ENCODE measurements around the gene DIS3L2.
"Not testable (repeated sequence)": the region's sequence is repeated elsewhere in the genome, so short reads cannot be mapped to it uniquely, and the experiment has no call there.

Gene DIS3L2

DNA sequence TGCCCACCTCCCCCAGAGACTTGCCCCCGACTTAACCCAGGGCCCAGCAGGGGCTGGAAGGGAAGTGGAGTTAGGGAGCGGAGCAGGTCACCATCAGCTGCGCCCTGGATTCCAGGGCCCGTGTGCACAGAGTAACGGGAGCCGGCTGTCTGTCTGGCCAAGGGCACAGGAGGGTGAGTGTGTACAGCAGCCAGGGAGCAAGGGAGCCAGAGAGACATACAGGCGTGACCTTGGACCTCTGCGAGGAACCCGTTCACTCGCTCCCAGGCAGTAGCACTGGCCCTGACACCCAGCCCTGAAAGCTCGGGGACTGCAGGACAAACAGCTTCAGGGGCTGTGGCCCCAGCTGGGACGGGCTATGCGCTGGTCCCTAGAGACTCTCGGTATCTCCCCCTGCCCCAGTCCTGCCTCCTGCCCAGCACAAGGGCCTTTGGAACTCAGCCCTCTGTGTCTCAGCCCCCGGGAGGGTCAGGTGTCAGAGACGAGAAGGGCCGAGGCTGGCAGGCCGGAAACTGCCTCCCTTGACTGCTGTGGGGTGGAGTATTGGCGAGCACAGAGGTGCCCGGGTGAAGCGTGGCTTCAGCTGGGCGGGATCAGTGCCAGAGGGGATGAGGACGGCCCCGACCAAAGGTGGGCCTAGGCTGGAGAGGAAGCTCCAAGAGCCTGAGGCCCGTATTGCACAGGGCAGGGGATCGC lies 370.9 kb downstream of the DIS3L2 start:
- not testable (repeated sequence) for DNase-seq (ENCODE audit: low read depth, low spot score)

DNA sequence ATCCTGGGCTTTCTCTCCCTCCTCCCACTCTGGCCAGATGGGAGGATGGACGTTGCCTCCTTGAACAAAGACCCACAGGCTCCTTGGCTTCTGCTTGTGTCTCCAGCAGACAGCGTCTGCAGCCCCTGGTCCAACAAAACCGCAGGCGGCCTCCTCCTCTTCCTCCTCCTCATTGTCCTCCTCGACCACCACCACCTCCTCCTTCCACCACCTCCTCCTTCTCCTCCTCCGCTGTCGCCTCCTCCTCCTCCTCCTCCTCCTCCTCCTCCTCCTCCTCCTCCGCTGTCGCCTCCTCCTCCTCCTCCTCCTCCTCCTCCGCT lies 371.4 kb downstream of the DIS3L2 start:
- no peak for DNase-seq (ENCODE audit: low read depth, low spot score)

DNA sequence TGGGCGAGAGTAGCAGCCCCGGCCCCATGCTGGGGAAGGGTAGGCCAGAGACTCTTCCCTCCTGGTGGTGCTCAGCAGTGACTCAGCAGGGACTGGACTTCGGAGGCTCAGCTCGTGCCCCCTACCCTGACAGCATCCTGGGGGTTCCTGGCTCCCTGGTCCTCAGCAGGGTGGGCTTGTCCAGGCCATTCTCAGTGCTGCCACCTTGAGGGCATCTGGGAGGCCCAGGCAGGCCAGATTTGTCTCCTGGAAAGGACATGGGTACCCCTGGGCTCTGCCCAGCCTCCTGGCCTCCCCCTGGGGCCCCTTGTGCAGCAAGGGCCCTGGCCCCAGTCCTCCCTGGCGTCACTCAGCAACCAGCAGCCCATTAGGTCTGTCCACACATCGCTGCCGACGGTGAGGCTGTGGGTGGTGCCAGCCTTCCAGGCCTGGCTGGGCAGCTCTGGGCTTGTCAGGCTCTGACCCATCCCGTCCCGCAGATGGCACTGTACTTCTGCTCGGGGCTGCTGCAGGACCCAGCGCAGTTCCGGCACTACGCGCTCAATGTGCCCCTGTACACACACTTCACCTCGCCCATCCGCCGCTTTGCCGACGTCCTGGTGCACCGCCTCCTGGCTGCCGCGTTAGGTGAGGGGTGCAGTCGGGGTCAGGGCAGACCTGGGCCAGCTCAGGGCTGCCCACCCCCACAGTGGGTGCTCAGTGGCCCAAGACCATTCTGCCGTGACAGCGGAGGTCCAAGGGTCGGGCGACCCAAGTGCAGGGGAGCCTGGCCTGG lies 372.0 kb downstream of the DIS3L2 start:
- DNase-seq (ENCODE audit: low read depth, low spot score), result no peak

DNA sequence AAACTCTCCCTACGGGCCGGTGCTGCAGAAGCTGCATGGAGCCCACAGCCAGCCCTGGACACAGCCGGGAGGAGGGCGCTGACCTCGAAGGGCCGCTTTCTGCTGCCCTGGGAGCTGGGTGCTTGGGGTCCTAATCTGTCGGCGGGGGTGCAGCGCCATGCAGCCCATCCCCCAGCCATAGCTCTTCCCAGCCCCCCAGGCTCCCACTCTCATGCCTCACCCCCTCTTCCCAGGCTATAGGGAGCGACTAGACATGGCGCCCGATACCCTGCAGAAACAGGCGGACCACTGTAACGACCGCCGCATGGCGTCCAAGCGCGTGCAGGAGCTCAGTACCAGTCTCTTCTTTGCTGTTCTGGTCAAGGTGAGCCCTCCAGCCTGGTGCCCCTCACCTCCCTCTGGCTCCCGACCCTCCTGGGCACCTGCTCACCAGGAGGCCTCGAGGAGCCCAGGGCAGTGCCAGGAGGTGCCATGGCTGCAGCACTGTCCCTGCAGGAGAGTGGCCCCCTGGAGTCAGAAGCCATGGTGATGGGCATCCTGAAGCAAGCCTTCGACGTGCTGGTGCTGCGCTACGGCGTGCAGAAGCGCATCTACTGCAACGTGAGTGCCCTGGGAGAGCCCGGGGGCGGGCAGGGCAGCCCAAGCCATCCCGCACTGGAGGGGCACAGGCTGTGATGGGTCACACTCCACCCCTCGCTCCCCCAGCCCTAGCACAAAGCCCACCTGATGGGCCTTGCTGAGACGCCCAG lies 372.8 kb downstream of the DIS3L2 start:
- DNase-seq (ENCODE audit: low read depth, low spot score), result not testable (repeated sequence)

DNA sequence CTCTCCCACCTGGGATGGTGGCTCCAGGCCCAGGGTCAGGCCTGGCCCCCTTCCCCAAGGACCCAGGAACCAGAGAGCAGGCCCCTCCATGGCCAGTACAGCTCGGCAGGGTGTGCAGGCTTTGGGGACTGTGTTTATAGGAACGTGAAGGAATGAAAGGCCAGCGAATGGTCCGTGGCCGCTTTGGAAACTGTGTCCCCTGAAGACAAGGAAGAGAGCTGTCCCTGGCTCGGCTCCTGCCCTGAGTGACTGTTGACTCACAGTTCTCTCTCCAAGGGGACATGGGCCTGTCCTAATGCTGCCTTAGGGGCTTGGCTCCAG lies 373.3 kb downstream of the DIS3L2 start:
- DNase-seq (ENCODE audit: low read depth, low spot score), result not testable (repeated sequence)

DNA sequence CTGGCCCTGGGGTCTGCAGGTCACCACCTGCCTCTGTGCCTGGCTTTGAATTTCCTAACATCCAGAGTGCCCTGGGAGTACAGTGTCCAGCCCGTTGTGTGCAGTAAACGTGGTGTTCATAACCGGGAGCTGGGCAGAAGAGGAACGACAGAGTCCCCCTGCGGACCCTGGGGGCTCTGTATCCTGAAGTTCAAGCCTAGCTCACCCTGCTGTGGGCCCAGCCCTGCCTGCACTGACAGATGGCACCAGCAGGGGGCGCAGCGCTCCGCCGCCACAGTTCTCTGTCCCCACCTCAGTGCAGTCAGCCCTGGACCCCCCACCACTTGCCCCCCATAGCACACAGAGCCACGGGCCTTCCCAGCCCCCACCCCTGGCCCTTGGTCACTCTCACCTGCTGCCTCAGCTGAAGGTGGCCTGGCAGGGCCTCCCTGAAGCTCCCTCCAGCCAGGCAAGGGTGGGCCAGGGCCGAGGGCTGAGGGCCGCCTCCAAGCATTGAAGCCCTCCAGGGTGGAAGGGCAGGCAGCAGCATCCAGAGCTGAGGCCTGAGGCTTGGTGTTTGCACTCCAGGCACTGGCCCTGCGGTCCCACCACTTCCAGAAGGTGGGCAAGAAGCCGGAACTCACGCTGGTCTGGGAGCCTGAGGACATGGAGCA lies 373.8 kb downstream of the DIS3L2 start:
- not testable (repeated sequence) for DNase-seq (ENCODE audit: low read depth, low spot score)

DNA sequence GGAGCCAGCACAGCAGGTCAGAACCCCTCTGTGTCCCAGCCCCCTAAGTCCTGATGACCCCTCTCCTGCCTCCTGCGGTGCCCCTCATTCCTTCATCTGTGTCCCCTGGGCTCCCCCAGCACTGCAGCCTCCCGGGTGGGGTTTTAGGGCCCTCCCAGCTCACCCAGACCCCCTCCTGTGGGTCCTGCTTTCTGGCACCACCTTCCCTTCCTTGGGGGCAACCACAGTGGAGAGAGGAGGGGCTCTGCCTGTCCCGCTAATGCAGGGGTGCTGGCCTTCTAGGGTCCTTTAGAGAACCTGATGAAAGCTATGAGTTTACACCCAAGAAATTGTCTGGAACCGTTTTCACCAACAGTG lies 374.3 kb downstream of the DIS3L2 start:
- no peak for DNase-seq (ENCODE audit: low read depth, low spot score)

DNA sequence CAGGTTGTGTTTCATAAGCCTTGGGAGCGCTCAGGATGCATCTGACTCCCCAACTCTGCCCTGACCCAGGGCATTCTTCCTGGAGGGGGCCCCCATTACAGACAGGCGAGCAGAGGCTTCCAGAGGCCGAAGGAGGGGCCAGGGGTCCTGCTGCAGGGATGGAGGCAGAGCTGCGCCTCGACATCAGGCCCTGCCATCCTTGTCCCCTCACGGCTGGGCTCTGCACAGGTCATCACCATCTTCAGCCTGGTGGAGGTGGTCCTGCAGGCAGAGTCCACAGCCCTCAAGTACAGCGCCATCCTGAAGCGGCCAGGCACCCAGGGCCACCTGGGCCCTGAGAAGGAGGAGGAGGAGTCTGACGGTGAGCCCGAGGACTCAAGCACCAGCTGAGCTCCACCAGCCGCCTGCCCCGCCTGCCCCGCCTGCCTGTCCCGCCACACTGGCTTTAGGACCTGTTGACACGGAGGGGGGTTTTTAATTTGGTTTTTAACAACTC lies 374.8 kb downstream of the DIS3L2 start:
- DNase-seq (ENCODE audit: low read depth, low spot score), result no peak

DNA sequence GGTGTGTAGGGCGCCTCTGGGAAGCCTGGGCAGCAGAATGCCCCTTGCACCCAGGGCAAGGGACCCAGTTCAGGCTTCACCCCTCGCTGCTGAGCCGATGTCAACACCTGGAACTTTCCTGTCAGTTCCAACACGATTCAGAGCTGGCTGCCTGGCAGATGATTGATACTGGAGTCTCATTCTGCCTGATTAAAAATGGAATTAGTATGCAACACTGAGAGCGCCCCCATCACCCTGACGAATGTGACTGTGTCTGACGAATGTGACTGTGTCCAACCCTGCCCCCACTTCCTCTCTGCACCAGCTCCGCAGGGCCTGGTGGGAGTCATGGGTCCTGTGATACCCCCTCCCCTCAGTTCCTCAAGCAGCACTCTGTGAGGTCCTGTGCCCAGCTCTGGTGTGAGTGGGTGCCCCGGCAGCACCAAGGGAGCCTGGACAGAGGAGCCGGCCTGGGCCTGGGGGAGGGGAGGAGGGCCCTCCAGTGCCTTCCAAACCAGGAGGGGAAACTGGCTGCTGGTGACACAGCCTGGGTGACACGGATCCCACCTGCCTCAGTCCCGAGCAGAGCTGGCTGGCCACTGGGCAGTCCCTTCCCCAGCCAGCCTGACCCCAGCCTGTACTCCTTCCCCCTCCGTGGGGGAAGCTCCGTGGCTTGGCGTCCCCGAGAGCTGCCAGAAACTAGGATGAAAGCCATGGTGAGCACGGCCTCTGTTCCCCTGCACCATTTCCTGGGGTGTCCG lies 375.6 kb downstream of the DIS3L2 start:
- DNase-seq (ENCODE audit: low read depth, low spot score), result no peak

DNA sequence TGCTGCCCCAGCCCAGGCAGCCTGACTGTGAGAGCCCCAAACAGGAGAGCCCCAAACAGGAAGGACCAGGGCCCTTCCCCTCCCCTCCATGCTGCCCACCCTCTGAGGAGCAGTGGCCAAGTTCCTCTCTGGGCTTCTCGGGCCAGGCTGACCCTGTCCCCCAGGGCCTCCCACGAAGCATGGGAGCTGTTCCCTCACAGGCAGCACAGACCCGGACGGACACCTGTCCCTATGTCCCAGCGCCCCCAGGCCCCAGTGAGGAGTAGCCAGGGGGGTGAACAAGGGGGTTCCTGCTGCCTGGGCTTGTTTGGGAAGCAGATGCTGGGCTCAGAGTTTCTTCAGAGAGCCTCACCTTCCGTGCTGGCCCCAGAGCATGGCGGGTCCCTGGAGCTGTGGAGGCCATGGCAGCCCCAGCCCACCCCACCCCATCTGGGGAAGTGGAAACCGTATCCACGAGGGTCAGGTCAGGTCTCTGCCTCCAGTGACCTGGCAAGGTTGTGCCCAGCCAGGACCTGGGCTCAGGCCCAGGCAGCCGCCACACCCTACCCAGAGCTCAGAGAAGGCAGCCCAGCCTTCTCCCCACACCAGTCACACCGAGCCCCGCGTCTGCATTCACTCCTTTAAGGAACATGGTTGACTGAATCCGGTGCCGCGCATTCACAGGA lies 376.7 kb downstream of the DIS3L2 start:
- DNase-seq (ENCODE audit: low read depth, low spot score), result not testable (repeated sequence)

DNA sequence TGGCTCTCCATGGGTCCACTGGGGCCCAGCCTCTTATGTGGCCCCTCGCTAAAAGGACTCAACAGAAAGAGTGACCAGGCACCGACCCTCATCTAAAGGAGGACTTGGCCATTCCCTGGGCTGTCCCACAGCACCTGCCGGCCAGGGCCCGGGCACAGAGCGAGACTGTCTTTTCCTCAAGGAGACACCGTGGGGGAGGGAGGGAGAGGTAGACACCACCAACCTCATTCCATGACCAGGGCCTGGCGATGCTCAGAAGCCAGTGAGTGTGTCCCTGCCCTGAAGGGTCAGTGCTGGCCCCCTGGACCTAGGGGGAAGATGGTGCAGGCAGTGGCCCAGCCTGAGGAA lies 377.2 kb downstream of the DIS3L2 start:
- DNase-seq (ENCODE audit: low read depth, low spot score), result no peak

DNA sequence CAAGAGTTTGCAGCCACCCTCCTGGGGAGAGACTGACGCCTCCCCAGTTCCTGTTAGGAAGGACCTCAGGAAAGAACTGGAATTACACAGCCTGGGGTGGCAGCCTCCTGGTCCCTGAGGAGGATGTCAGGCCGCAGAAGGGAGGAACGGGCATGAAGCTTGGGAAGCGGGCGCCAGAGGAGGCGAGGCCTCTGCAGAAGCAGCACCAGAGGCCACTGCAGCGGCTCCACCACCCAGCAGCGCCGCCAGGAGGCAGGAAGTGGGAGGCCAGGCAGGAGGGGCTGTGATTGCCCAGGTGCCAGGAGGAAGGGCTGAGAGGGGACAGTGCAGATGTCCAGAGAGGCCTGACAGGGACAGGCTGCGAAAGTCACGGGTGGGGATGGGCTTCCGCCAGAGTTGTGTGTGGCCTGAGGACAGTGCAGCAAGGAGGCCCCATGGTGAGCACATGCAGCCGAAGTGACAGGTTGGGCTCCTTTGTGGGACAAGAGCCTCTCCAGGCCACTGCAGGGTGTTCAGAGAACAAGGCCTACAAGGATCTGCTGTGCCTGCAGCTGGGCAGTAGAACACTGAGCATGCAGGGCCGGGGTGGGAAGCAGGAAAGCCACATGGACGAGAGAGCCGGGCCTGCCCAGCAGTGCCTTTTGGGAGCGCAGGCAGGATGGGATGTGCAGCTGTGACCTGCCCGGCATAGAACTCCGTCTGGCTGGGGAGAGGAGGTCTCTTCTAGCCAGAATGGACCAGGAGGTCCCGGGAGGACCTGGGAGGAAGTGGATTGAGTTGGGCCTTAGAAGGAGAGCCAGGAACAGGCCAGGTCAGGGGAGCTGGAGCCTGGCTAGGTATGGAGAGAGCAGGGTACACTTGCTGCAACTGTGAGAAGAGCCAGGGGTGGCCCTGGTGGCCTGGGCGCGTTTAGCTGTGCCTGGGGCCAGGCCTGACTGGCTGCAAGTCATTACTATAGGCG lies 377.9 kb downstream of the DIS3L2 start:
- no peak for DNase-seq (ENCODE audit: low read depth, low spot score)

DNA sequence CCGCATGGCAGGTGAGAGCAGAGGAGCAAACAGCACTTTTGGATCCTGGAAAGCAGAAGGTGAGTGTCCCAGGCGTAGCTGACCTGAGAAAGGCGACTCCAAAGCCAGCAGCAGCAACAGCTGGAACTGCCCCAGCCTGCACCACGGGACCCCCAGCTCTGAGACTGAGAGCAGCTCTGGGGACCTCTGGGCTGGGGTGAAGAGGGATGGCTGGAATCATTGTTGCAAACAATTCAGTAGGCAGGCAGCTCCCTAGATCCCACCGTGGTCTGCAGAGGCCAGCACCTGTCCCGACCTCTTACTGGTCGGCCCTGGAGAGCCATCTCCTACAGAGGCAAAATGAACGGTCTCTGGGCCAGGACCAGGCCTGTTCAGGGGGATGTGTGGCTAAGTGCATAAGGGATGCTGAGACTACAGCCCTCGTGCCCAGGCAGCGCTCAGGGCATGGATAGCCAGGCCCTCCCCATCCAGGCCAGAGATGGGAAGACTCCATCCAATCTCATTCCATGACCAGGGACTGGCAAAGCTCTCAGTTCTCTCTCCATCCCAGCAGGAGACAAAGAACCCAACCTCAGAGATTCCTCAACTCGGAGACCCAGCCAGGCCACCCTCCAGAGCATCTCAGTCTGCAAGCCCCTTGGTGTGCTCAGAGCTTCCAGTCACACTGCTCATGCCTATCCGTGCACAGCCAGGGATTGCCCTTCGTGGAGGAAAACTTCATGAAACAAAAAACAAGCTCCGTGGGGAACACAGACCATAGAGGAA lies 378.8 kb downstream of the DIS3L2 start:
- no peak for DNase-seq (ENCODE audit: low read depth, low spot score)

DNA sequence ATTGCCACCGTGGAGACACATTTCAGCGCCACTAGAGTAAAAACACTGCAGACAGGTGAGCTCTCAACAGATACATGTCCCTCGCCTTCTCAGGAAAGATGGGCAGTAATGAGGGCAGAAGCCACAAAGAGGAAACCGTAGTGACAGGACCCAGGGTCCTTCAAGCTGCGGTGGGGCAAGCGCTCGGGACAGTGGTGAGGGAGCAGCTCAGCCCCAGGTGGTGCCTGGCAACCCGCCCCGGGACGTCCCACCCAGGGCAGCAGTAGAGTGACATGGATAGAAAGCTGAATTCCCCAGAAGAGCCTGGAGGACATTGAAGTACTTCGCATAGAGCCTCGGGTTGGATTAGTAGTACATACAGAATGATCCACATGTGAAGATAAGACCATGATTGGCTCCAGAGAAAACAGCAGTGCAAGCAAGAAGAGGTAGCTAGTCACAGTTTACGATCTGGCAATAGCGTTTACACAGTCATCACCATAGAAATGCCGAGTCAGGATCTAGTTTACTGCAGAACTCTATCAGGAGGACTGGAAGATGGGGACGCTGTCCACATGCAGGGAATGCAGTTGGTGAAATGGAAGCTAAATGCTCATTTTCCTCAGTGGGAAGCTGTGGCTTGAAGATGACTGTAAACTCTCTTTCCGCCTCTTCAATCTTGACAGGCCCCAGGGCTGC lies 379.7 kb downstream of the DIS3L2 start:
- no peak for DNase-seq (ENCODE audit: low read depth, low spot score)

DNA sequence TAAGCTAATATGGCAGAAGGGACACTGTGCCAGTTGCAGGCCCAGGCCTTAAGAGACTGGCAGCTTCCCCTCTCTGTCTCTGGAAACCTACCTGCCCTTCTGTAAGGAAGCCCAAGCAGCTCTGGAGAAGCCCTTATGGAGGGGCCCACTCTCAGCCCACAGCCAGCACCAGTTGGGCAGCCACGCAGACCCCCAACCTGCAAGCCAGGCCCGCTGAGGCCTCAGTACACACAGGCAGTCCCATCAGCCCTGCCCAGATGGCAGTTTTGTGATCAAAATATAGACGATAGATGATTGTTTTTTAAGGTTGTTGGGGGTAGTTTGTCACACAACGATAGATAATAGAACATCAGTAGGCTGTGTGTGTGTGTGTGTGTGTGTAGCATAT lies 380.2 kb downstream of the DIS3L2 start:
- DNase-seq (ENCODE audit: low read depth, low spot score), result no peak

DNA sequence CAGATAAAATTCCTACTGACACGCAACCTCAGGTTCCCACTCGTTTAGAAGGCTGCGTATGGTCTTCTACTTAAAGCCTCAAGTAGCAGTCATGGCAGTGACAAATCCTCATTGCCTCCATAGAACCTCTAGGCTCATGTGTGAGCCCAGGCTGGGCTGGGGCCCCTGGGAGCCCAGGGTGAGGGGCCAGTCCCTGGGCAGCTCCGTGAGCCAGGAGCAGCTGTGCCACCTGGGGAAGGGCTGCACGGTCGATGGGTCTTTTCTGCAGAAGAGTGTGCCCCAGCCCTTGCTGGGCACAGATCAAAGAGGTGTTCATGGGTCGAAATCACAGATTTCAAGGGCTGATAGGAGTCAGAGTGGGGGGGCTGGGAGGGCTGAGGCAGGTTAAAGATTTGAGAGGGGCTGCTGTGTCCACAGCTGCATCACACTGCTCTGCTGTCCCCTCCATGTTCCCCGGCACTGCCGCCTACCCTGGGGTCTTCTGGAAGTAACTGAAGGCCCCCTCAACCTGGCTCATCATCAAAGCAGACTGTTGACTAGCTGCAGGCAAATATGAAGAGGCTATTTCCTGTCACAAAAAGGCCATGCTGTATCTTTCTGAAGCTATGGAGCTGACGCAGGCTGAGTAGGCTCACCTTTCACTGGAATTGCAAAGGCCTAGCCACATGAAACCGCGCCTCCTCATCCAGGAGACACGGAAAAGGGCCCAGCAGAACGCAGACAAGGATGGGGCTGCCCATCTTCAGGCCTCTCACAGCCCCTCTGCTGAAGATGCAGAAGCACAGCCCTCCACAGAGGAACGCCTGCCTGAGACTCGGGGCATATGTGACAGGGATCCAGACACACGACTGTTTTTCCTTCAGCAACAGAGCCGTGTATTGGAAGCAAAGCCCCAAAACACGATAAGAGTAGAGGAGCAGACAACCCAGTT lies 381.4 kb downstream of the DIS3L2 start:
- no peak for DNase-seq (ENCODE audit: low read depth, low spot score)

DNA sequence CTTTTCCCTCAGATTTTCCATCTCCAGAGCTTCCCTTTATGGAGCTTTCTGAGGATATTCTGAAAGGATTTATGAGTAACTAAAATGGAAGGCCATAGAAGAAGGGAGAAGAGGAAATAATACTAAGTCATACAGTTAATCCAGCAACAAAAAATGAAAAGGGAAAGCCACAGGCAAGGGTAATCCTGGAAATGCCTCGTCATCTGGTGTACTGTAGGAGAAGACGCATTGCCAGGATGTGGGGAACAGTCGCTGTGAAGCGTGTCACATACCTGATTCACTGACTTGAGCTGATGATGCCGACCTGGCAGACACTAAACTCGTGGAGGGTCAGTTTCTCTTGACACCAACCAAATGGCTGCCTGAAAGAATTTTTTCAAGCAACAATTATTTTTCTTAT lies 382.3 kb downstream of the DIS3L2 start:
- no peak for DNase-seq (ENCODE audit: low read depth, low spot score)

DNA sequence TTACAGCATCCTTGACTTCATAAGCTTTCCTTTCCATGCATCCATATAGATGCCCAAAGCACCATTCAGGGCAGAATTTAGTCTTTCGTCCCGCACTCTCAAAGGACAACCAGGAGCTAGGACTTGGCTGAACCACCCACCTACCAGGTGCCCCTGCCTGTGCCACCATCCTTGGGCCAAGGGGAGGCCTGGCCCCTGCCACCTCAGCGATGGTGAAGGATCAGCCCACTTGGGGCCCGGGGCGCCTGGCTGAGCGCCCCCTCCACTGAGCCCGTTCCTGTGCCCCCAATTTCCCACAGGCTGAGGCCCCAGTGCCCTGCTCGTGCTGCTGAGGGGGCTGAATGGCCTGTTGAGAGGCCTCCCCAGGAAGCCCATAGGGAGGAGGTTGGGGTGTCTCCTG lies 383.7 kb downstream of the DIS3L2 start:
- no peak for DNase-seq (ENCODE audit: low read depth, low spot score)
